ENCODE results near the gene AGBL3.

The AGBL3 gene

GRCh38 chr7:135179321-135179925 is 193.1 kb downstream of the AGBL3 start:
- H3K4me2 ChIP-seq (ENCODE audit: low read length, poor library complexity, severe bottlenecking), result no peak overlapping the region
- no peak overlapping the region for H3K9ac ChIP-seq (ENCODE audit: low read length)
- peaks cover 34 to 63% of the 10 kb centered on the region in 2 experiments for H3K36me3 ChIP-seq (ENCODE audit: control insufficient read depth in 1 of 2, insufficient read depth in 2 of 2, low read depth in 1 of 2, low read length in 2 of 2)
- no peak overlapping the region for H3K18ac ChIP-seq (ENCODE audit: low read depth in 1 of 2, low read length in 2 of 2)
- no peak overlapping the region for H3K4me3 ChIP-seq (ENCODE audit: insufficient read depth in 1 of 2, low read depth in 1 of 2, low read length in 2 of 2)
- H3K27me3 ChIP-seq (ENCODE audit: control insufficient read depth in 1 of 2, insufficient read depth in 1 of 2, low read length in 2 of 2), result no peaks in the 10 kb centered on the region
- no peak overlapping the region for H3K23ac ChIP-seq (ENCODE audit: low read length in 2 of 2)
- H2BK120ac ChIP-seq (ENCODE audit: low read depth, low read length), result no peak overlapping the region
- no peak overlapping the region for H3K4ac ChIP-seq (ENCODE audit: low read depth in 1 of 2, low read length in 2 of 2)
- 97% methylated on average over 8 of the region's 8 CpGs for WGBS
- peaks cover 69% of the 10 kb centered on the region for H3K9me3 ChIP-seq (ENCODE audit: control insufficient read depth, low read length)
- H3K27ac ChIP-seq (ENCODE audit: low read length, poor library complexity, severe bottlenecking), result no peak overlapping the region
- no peak overlapping the region for H2BK12ac ChIP-seq (ENCODE audit: low read length in 2 of 2)
- no peak overlapping the region for H2BK5ac ChIP-seq (ENCODE audit: low read depth, low read length, poor library complexity, severe bottlenecking)
- H4K91ac ChIP-seq (ENCODE audit: low read length), result no peak overlapping the region
- no peak overlapping the region for H2BK15ac ChIP-seq (ENCODE audit: low read depth, poor library complexity, severe bottlenecking)
- no peak overlapping the region for H3K14ac ChIP-seq (ENCODE audit: low read length in 2 of 2)
- H3K4me1 ChIP-seq (ENCODE audit: control insufficient read depth, insufficient read depth, low read depth, low read length), result peaks cover 3% of the 10 kb centered on the region
- H2AFZ ChIP-seq (ENCODE audit: low read depth, low read length), result no peak overlapping the region
- no peak overlapping the region for H2AK5ac ChIP-seq (ENCODE audit: low read length, severe bottlenecking)
- no peak for DNase-seq
- H4K8ac ChIP-seq (ENCODE audit: low read length), result no peak overlapping the region
- peaks cover 41% of the 10 kb centered on the region for H3K79me1 ChIP-seq (replicated peaks; ENCODE audit: low read length, poor library complexity, severe bottlenecking)

GRCh38 chr7:135180122-135180521 is 193.8 kb downstream of the AGBL3 start:
- H4K91ac ChIP-seq (ENCODE audit: low read length), result no peak overlapping the region
- peaks cover 43% of the 10 kb centered on the region for H3K79me1 ChIP-seq (replicated peaks; ENCODE audit: low read length, poor library complexity, severe bottlenecking)
- no peak overlapping the region for H3K27ac ChIP-seq (ENCODE audit: low read length, poor library complexity, severe bottlenecking)
- no peak overlapping the region for H2BK120ac ChIP-seq (ENCODE audit: low read depth, low read length)
- H2BK5ac ChIP-seq (ENCODE audit: low read depth, low read length, poor library complexity, severe bottlenecking), result no peak overlapping the region
- DNase-seq, result no peak
- H4K8ac ChIP-seq (ENCODE audit: low read length), result no peak overlapping the region
- no peak overlapping the region for H3K4ac ChIP-seq (ENCODE audit: low read depth in 1 of 2, low read length in 2 of 2)
- H3K36me3 ChIP-seq (ENCODE audit: control insufficient read depth in 1 of 2, insufficient read depth in 2 of 2, low read depth in 1 of 2, low read length in 2 of 2), result peaks cover 39 to 69% of the 10 kb centered on the region in 2 experiments
- no peak overlapping the region for H3K9ac ChIP-seq (ENCODE audit: low read length)
- no peak overlapping the region for H3K23ac ChIP-seq (ENCODE audit: low read length in 2 of 2)
- no peak overlapping the region for H3K18ac ChIP-seq (ENCODE audit: low read depth in 1 of 2, low read length in 2 of 2)
- H3K9me3 ChIP-seq (ENCODE audit: control insufficient read depth, low read length), result peaks cover 72% of the 10 kb centered on the region
- H2AK5ac ChIP-seq (ENCODE audit: low read length, severe bottlenecking), result no peak overlapping the region
- H3K14ac ChIP-seq (ENCODE audit: low read length in 2 of 2), result no peak overlapping the region
- H3K4me2 ChIP-seq (ENCODE audit: low read length, poor library complexity, severe bottlenecking), result no peak overlapping the region
- H2BK12ac ChIP-seq (ENCODE audit: low read length in 2 of 2), result no peak overlapping the region
- 91% methylated on average over 5 of the region's 5 CpGs for WGBS
- peaks cover 3% of the 10 kb centered on the region for H3K4me1 ChIP-seq (ENCODE audit: control insufficient read depth, insufficient read depth, low read depth, low read length)
- peak overlapping the region in 1 of 2 experiments; percentile 11 for H3K4me3 ChIP-seq (ENCODE audit: insufficient read depth in 1 of 2, low read depth in 1 of 2, low read length in 2 of 2)
- no peaks in the 10 kb centered on the region for H3K27me3 ChIP-seq (ENCODE audit: control insufficient read depth in 1 of 2, insufficient read depth in 1 of 2, low read length in 2 of 2)
- H2BK15ac ChIP-seq (ENCODE audit: low read depth, poor library complexity, severe bottlenecking), result no peak overlapping the region
- no peak overlapping the region for H2AFZ ChIP-seq (ENCODE audit: low read depth, low read length)

GRCh38 chr7:135181261-135181928 is 195.1 kb downstream of the AGBL3 start:
- peaks cover 45% of the 10 kb centered on the region for H3K79me1 ChIP-seq (replicated peaks; ENCODE audit: low read length, poor library complexity, severe bottlenecking)
- peak; percentile 11 for DNase-seq
- 86% methylated on average over 2 of the region's 3 CpGs for whole genome bisulfite sequencing

GRCh38 chr7:135181929-135182678 is 195.8 kb downstream of the AGBL3 start:
- H3K23ac ChIP-seq (ENCODE audit: low read length in 2 of 2), result no peak overlapping the region
- H3K4ac ChIP-seq (ENCODE audit: low read depth in 1 of 2, low read length in 2 of 2), result no peak overlapping the region
- H2BK5ac ChIP-seq (ENCODE audit: low read depth, low read length, poor library complexity, severe bottlenecking), result no peak overlapping the region
- H4K91ac ChIP-seq (ENCODE audit: low read length), result no peak overlapping the region
- no peak for DNase-seq
- H3K9me3 ChIP-seq (ENCODE audit: control insufficient read depth, low read length), result peaks cover 72% of the 10 kb centered on the region
- H2AK5ac ChIP-seq (ENCODE audit: low read length, severe bottlenecking), result no peak overlapping the region
- no peaks in the 10 kb centered on the region for H3K4me1 ChIP-seq (ENCODE audit: control insufficient read depth, insufficient read depth, low read depth, low read length)
- H3K18ac ChIP-seq (ENCODE audit: low read depth in 1 of 2, low read length in 2 of 2), result no peak overlapping the region
- no peaks in the 10 kb centered on the region for H3K27me3 ChIP-seq (ENCODE audit: control insufficient read depth in 1 of 2, insufficient read depth in 1 of 2, low read length in 2 of 2)
- H3K14ac ChIP-seq (ENCODE audit: low read length in 2 of 2), result no peak overlapping the region
- H3K4me3 ChIP-seq (ENCODE audit: insufficient read depth in 1 of 2, low read depth in 1 of 2, low read length in 2 of 2), result peak overlapping the region in 1 of 2 experiments; percentile 43
- no peak overlapping the region for H3K27ac ChIP-seq (ENCODE audit: low read length, poor library complexity, severe bottlenecking)
- H4K8ac ChIP-seq (ENCODE audit: low read length), result no peak overlapping the region
- H2BK12ac ChIP-seq (ENCODE audit: low read length in 2 of 2), result no peak overlapping the region
- peaks cover 59 to 78% of the 10 kb centered on the region in 2 experiments for H3K36me3 ChIP-seq (ENCODE audit: control insufficient read depth in 1 of 2, insufficient read depth in 2 of 2, low read depth in 1 of 2, low read length in 2 of 2)
- H2BK15ac ChIP-seq (ENCODE audit: low read depth, poor library complexity, severe bottlenecking), result no peak overlapping the region
- H2BK120ac ChIP-seq (ENCODE audit: low read depth, low read length), result no peak overlapping the region
- peaks cover 47% of the 10 kb centered on the region for H3K79me1 ChIP-seq (replicated peaks; ENCODE audit: low read length, poor library complexity, severe bottlenecking)
- no peak overlapping the region for H3K9ac ChIP-seq (ENCODE audit: low read length)
- no peak overlapping the region for H2AFZ ChIP-seq (ENCODE audit: low read depth, low read length)
- no peak overlapping the region for H3K4me2 ChIP-seq (ENCODE audit: low read length, poor library complexity, severe bottlenecking)
- 97% methylated on average over 31 of the region's 31 CpGs for WGBS

More at GRCh38 chr7:135181261-135181928, 195.1 kb downstream of the AGBL3 start:
- no peak overlapping the region for H3K27ac ChIP-seq (ENCODE audit: low read length, poor library complexity, severe bottlenecking)
- no peak overlapping the region for H3K9ac ChIP-seq (ENCODE audit: low read length)
- H4K8ac ChIP-seq (ENCODE audit: low read length), result no peak overlapping the region
- no peak overlapping the region for H4K91ac ChIP-seq (ENCODE audit: low read length)
- no peak overlapping the region for H3K4me2 ChIP-seq (ENCODE audit: low read length, poor library complexity, severe bottlenecking)
- H3K4me3 ChIP-seq (ENCODE audit: insufficient read depth in 1 of 2, low read depth in 1 of 2, low read length in 2 of 2), result peak overlapping the region in 1 of 2 experiments; percentile 43
- H3K9me3 ChIP-seq (ENCODE audit: control insufficient read depth, low read length), result peaks cover 72% of the 10 kb centered on the region
- H3K27me3 ChIP-seq (ENCODE audit: control insufficient read depth in 1 of 2, insufficient read depth in 1 of 2, low read length in 2 of 2), result no peaks in the 10 kb centered on the region
- H2AK5ac ChIP-seq (ENCODE audit: low read length, severe bottlenecking), result no peak overlapping the region
- no peak overlapping the region for H2BK12ac ChIP-seq (ENCODE audit: low read length in 2 of 2)
- no peak overlapping the region for H2BK120ac ChIP-seq (ENCODE audit: low read depth, low read length)
- peaks cover 52 to 76% of the 10 kb centered on the region in 2 experiments for H3K36me3 ChIP-seq (ENCODE audit: control insufficient read depth in 1 of 2, insufficient read depth in 2 of 2, low read depth in 1 of 2, low read length in 2 of 2)
- H2BK5ac ChIP-seq (ENCODE audit: low read depth, low read length, poor library complexity, severe bottlenecking), result no peak overlapping the region
- no peak overlapping the region for H3K4ac ChIP-seq (ENCODE audit: low read depth in 1 of 2, low read length in 2 of 2)
- H2BK15ac ChIP-seq (ENCODE audit: low read depth, poor library complexity, severe bottlenecking), result no peak overlapping the region
- H3K14ac ChIP-seq (ENCODE audit: low read length in 2 of 2), result no peak overlapping the region
- H3K23ac ChIP-seq (ENCODE audit: low read length in 2 of 2), result no peak overlapping the region
- peaks cover 3% of the 10 kb centered on the region for H3K4me1 ChIP-seq (ENCODE audit: control insufficient read depth, insufficient read depth, low read depth, low read length)
- H3K18ac ChIP-seq (ENCODE audit: low read depth in 1 of 2, low read length in 2 of 2), result no peak overlapping the region
- no peak overlapping the region for H2AFZ ChIP-seq (ENCODE audit: low read depth, low read length)
